G401 (cell line): ENCODE measurements around the gene MS4A12. TPM values are rescaled to one million over a fixed set of nuclear protein-coding genes. Genes with fewer than 3 reads are reported as not detected.
"Not testable (repeated sequence)": the region's sequence is repeated elsewhere in the genome, so short reads cannot be mapped to it uniquely, and the experiment has no call there.

Experiments
- DNase-seq: peaks from one replicate; pipeline ENCODE4 v3.0.0-alpha.2; 2015; ENCODE audit warnings: low spot score
- in situ Hi-C: cut with HindIII; loops from 2 replicates; pipeline ENCODE4 v1.10.0; 2016; ENCODE audit warnings: low sequenced_read_pairs, mixed read lengths
- total RNA-seq: library from RNA; depleted of rRNA; stranded (reverse); fragments of >200 nt; shearing (Covaris generic); gene quantifications from 2 replicates; pipeline ENCODE4 v1.2.3, GENCODE V29; 2014; rRNA removed

MS4A12 gene
- not detected in 2 replicates for total RNA-seq

- DNase-seq: no peak
- in situ Hi-C loops: no loop called here
Observed at GRCh38 chr11:60492488-60493009, at the start of gene MS4A12. Gene MS4A12, plus strand, starts transcription at chr11:60492778. Its CDS starts 4,541 bp downstream, at chr11:60497319.

DNA sequence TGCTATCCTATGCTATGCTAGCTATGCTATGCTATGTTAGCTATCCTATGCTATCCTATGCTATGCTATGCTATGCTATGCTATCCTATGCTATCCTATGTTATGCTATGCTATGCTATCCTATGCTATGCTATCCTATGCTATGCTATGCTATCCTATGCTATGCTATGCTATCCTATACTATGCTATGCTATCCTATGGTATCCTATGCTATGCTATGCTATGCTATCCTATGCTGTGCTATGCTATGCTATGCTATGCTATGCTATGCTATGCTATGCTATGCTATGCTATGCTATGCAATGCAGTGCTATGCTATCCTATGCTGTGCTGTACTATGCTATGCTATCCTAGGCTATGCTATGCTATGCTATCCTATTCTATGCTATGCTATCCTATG is 45.5 kb upstream of the MS4A12 start:
- no peak for DNase-seq
- in situ Hi-C loops: no loop called here

GRCh38 chr11:60447846-60448245 is 44.7 kb upstream of the MS4A12 start:
- no peak for DNase-seq
- in situ Hi-C loops: no loop called here

GRCh38 chr11:60451185-60451584 is 41.4 kb upstream of the MS4A12 start:
- in situ Hi-C loops, DNase-seq: not testable (repeated sequence)

DNA sequence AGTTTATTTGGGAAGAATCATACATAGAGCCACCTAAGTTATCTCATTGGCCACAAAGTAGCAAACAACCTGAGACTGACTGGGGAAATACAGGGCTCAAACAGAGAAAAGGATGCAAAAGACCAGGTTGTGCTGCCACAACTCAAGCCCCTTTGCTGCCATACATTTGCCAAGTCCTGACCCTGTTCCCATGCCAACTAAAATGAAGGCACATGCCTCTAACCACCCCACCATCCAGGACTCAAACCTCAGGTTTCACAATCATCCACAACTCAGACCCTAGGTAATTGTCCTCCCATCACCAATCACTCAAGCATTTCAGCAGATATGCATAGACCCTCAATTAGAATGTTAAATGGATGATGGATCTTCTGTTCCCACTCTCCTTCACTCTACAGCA is 38.4 kb upstream of the MS4A12 start:
- DNase-seq: no peak
- in situ Hi-C loops: no loop called here

GRCh38 chr11:60455531-60456042 is 37.0 kb upstream of the MS4A12 start, which contains the start of gene MS4A1:
Gene MS4A1, plus strand, starts transcription at chr11:60455847. Its CDS starts 6,528 bp downstream, at chr11:60462375.
- in situ Hi-C loops: no loop called here
- no peak for DNase-seq

DNA sequence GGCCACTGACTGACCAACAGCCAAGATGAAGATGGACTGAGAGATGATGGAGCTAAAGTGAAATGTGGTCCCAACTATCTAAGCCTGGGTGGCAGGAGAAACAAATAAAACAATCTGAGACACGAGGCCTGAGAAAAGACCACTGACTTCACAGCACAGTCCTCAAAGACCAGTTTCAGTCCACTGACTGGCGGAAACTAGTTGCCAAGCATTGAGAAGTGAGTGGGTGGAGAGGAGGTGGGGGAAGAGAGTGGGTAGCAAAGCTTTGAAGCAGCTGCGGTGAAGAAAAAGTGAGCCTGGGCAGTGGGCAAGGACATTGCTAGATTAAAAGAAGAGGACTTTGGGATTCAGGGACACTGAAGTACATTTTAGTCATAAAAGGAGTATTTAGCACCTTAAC is 35.0 kb upstream of the MS4A12 start:
- in situ Hi-C loops: no loop called here
- no peak for DNase-seq

GRCh38 chr11:60459345-60459744 is 33.2 kb upstream of the MS4A12 start:
- in situ Hi-C loops: no loop called here
- DNase-seq: no peak

DNA sequence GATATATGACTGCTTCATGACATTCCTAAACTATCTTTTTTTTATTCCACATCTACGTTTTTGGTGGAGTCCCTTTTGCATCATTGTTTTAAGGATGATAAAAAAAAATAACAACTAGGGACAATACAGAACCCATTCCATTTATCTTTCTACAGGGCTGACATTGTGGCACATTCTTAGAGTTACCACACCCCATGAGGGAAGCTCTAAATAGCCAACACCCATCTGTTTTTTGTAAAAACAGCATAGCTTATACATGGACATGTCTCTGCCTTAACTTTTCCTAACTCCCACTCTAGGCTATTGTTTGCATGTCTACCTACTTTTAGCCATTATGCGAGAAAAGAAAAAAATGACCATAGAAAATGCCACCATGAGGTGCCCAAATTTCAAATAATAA is 23.7 kb upstream of the MS4A12 start:
- in situ Hi-C loops: no loop called here
- DNase-seq: no peak

GRCh38 chr11:60469723-60470122 is 22.9 kb upstream of the MS4A12 start:
- in situ Hi-C loops: no loop called here
- DNase-seq: no peak

GRCh38 chr11:60477035-60477445 is 15.5 kb upstream of the MS4A12 start:
- DNase-seq: no peak
- in situ Hi-C loops: no loop called here

DNA sequence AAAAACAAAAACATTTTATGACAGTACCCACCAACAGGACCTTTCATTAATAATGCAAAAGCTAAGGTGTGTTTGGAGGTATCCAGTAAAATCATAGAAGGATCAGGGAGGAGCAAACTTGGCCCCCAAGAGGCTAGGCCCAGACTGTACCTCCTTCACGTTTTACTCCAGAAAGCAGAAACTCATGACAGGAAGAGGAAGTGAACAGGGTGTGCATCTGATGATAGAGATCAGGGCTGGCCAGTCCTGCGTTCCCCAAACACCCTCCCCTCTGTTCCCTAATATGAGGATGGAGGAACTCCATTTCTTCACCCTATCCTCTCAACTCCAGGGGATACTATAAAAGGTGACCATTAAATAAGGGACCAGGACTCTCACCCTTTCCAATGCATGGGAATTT is 10.2 kb upstream of the MS4A12 start:
- in situ Hi-C loops: no loop called here
- no peak for DNase-seq

DNA sequence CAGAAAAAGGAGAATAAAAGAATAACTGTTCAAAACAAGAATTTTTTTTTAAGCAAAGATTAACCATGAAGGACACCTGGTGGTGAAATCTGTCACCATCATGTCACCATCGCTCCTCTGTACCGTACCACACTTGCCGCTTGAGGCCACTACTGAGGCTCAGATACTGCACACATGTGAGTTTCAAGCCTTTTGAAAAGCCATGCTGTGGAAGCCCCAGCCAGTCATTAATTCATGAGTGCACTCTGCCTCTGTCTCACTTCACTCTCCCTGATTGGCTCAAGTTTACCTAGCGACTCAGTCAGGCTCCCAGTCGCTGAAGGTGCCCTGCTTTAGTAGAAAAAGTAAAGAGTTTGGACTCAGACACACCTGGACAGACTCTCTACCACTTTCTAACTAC is 6.6 kb upstream of the MS4A12 start:
- peak; percentile 3 for DNase-seq
- in situ Hi-C loops: no loop called here

GRCh38 chr11:60493454-60493853 is 876 bp downstream of the MS4A12 start:
- in situ Hi-C loops: no loop called here

DNA sequence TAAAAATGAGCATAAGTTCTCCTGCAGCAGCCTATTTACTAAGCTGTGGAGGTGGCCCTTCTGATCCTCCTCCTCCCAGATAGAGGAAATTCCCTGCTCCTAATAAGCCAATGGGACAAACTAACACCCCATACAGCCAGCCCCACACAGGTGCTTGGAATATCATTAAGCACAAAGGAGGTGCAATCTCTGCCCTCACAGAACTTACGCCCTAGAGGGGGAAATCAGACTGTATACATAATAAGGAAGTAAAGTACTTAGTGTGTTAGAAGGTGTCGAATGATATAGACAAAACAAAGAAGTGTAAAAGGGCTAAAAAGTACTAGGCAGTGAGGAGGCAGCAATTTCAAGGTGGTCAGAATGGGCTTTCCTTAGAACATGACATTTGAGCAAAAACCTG is 5.8 kb downstream of the MS4A12 start:
- DNase-seq: no peak
- in situ Hi-C loops: no loop called here

More at GRCh38 chr11:60493454-60493853, 876 bp downstream of the MS4A12 start:
- no peak for DNase-seq

- no peak for DNase-seq
Observed at GRCh38 chr11:60498853-60499252, 6.3 kb downstream of the MS4A12 start.

GRCh38 chr11:60500276-60500910 is 7.8 kb downstream of the MS4A12 start:
- in situ Hi-C loops: no loop called here
- DNase-seq: no peak

More at GRCh38 chr11:60498853-60499252, 6.3 kb downstream of the MS4A12 start:
- in situ Hi-C loops: no loop called here

- no peak for DNase-seq
- in situ Hi-C loops: no loop called here
Observed at GRCh38 chr11:60502221-60502775, 9.7 kb downstream of the MS4A12 start.

DNA sequence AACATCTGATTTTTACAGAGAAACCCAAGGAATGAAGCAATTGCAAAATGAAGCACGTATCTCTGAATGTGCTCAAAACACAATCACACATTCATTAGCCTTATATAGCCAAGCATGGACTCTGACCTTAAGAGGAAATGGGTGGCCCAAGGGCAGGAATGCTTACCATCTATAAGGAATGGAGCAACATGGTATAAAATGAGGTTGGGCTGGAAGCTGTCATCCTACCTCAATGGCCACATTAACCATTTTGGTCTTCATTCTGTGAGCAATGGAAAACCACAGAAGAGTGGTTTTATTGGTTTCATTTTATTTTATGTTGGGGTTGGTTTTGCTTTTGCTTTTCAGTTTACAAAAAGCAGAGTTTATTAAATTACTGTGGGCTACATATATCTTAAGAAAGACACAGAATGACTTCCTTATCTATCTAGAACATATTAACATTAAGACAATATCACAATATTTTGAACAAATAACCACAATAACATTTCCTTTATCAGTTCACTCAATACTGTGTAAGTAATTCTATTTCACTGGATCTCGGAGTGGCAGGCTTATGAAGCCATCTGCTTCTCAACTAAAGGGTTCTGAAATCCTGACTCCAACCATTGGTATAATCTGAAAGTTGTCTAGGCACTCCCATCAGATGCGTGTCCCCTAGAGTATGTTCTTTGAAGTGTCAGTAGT is 11.8 kb downstream of the MS4A12 start:
- in situ Hi-C loops: no loop called here
- no peak for DNase-seq

- in situ Hi-C loops, DNase-seq: not testable (repeated sequence)
Observed at GRCh38 chr11:60509609-60510008, 17.0 kb downstream of the MS4A12 start.
